Brain microvascular endothelial cell (primary cell): ENCODE measurements around the gene KEAP1.

Experiments
- DNase-seq: peaks from one replicate; pipeline ENCODE4 v3.0.0-alpha.2; 2020
- H3K27ac ChIP-seq: fragments of 250-450 bp; sonication (Bioruptor Pico); 2 replicates; pipeline ENCODE4 v1.5.1; 2020; ENCODE audit warnings: mild to moderate bottlenecking, moderate library complexity
- H3K27me3 ChIP-seq: fragments of 250-450 bp; sonication (Bioruptor Pico); replicated peaks from 2 replicates; pipeline ENCODE4 v1.5.1; 2020; ENCODE audit warnings: mild to moderate bottlenecking
- H3K36me3 ChIP-seq: fragments of 250-450 bp; sonication (Bioruptor Pico); replicated peaks from 2 replicates; pipeline ENCODE4 v1.5.1; 2020; ENCODE audit warnings: mild to moderate bottlenecking
- H3K4me3 ChIP-seq: 2 replicates; pipeline ENCODE4 v1.5.1; 2011; ENCODE audit warnings: low read depth, mild to moderate bottlenecking, control low read depth, low read length, moderate library complexity
- CTCF ChIP-seq: IDR thresholded peaks from 2 replicates; pipeline ENCODE4 v1.5.1; 2011; ENCODE audit warnings: low read depth, mild to moderate bottlenecking, moderate library complexity, low read length, control low read depth, inconsistent platforms; ENCODE audit errors: missing control alignments
- in situ Hi-C: cut with HindIII; loops from 2 replicates; pipeline ENCODE4 v1.10.0; 2017; ENCODE audit warnings: low sequenced_read_pairs, low pct_ligation_motif_present

Gene KEAP1

GRCh38 chr19:10439588-10439987 lies 63.6 kb downstream of the KEAP1 start:
- TF ChIP-seq CTCF, result no peak
- no peak overlapping the region for H3K27ac ChIP-seq
- H3K36me3 ChIP-seq, result no peaks in the 10 kb centered on the region
- in situ Hi-C loops, result no loop called here
- no peaks in the 10 kb centered on the region for H3K27me3 ChIP-seq
- DNase-seq, result no peak
- no peak overlapping the region for H3K4me3 ChIP-seq
